Cardiac fibroblast (primary cell): Measurements from ENCODE around the gene SEMA5B.

Experiments
- DNase-seq, 2 donors: peaks; one replicate each; pipeline versions ENCODE4 v3.0.0 to v3.0.0-alpha.2; 2010; ENCODE audit warnings: low read depth in 2 of 2
- H3K4me3 ChIP-seq, 2 donors: replicated peaks in 1 of 2; 1 replicate in 1 of 2; 2 replicates in 1 of 2; pipeline ENCODE4 v1.5.1; 2011; ENCODE audit warnings: low read depth in 2 of 2, low read length in 2 of 2, mild to moderate bottlenecking in 2 of 2, moderate library complexity in 1 of 2
- TF ChIP-seq, protein P1 (sequence below): IDR thresholded peaks from one replicate; pipeline ENCODE4 v1.5.1; 2011; ENCODE audit warnings: low read depth, mild to moderate bottlenecking, low read length, inconsistent platforms

Gene SEMA5B

GRCh38 chr3:123058505-123058904 lies 30.9 kb upstream of the SEMA5B start:
- no peak overlapping the region for H3K4me3 ChIP-seq
- TF ChIP-seq, protein P1, sequence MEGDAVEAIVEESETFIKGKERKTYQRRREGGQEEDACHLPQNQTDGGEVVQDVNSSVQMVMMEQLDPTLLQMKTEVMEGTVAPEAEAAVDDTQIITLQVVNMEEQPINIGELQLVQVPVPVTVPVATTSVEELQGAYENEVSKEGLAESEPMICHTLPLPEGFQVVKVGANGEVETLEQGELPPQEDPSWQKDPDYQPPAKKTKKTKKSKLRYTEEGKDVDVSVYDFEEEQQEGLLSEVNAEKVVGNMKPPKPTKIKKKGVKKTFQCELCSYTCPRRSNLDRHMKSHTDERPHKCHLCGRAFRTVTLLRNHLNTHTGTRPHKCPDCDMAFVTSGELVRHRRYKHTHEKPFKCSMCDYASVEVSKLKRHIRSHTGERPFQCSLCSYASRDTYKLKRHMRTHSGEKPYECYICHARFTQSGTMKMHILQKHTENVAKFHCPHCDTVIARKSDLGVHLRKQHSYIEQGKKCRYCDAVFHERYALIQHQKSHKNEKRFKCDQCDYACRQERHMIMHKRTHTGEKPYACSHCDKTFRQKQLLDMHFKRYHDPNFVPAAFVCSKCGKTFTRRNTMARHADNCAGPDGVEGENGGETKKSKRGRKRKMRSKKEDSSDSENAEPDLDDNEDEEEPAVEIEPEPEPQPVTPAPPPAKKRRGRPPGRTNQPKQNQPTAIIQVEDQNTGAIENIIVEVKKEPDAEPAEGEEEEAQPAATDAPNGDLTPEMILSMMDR: no peak
- no peak for DNase-seq

DNA sequence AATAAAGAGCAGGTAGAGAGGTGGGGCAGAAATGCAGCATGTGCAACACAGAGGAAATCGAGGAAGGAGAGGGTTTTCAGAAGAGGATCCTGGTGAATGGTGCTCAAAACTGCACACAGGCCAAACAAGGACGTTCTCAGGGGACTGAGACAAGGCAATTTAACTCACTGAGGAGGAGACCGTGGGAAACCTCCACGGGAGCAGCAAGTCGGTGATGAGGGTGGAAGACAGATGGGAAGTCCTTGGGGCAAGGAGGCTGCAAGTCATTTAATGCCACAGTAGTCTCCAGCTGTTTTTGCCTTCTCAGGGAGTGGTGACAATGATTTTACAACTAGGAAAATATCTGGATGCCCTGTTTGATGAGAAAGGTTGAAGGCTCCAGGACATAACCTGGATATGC lies 27.8 kb upstream of the SEMA5B start:
- DNase-seq: no peak
- no peak overlapping the region for H3K4me3 ChIP-seq
- TF ChIP-seq, protein P1: no peak

DNA sequence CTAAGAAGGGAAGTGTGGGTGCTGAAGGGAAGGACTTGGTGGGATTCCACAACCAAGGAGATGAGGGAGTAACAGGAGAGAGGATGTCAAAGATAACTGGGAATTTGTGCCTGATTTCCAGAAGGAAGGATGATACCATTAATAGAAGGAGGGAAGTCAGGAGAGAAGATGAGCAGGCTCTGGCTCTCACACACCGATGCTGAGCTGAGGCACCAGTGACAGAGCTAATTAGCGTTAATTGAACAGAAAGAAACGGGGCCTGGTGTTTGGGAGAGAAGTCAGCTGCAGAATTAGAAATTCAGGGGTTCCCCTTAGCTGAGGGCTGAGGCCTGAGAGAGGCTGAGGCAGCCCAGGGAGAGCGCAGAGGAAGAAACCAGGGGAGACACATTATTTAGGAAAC lies 27.4 kb upstream of the SEMA5B start:
- TF ChIP-seq, protein P1: no peak
- no peak overlapping the region for H3K4me3 ChIP-seq
- DNase-seq: no peak

- TF ChIP-seq, protein P1: no peak
- DNase-seq: no peak
Measured at GRCh38 chr3:123054109-123054778, 26.7 kb upstream of the SEMA5B start.

GRCh38 chr3:123053107-123053506 lies 25.5 kb upstream of the SEMA5B start:
- TF ChIP-seq, protein P1: no peak

More at GRCh38 chr3:123054109-123054778, 26.7 kb upstream of the SEMA5B start:
- H3K4me3 ChIP-seq: no peak overlapping the region

GRCh38 chr3:123050666-123051065 lies 23.1 kb upstream of the SEMA5B start:
- no peak overlapping the region for H3K4me3 ChIP-seq
- DNase-seq: no peak
- TF ChIP-seq, protein P1: no peak

More at GRCh38 chr3:123053107-123053506, 25.5 kb upstream of the SEMA5B start:
- DNase-seq: peak in 1 of 2 donors; percentile 43
- H3K4me3 ChIP-seq: no peak overlapping the region
